K562 (cell line): Measurements from ENCODE around the gene ABLIM1. TPM values are rescaled to one million over a fixed set of nuclear protein-coding genes. Genes with fewer than 3 reads are reported as not detected.

ENCODE experiments used
- ATAC-seq: fragments of 200-7000 bp; cut with Tn5 transposase; 3 replicates; pipeline ENCODE4 v1.9.1; 2020; ENCODE audit warnings: moderate library complexity
- BruUV-seq: library from RNA; stranded (reverse); fragments of 400-500 nt; replicated peaks from 2 replicates; lab custom pipeline; 2021; lab: Mats Ljungman, UMichigan
- CTCF ChIA-PET: fragments of 300-600 bp; formaldehyde crosslinking; extraction: SDS; loops from one replicate; lab custom pipeline; 2021; ENCODE audit warnings: low intra/inter-chr PET ratio; lab: Yijun Ruan, JAX
- POLR2A ChIA-PET: fragments of 300-600, 350-650 bp; sonication (Branson Sonifier 250); formaldehyde crosslinking; extraction: SDS; loops from one replicate; lab custom pipeline; 2021; ENCODE audit warnings: antibody characterized with exemption, inconsistent platforms; lab: Yijun Ruan, JAX
- DNase-seq, 4 experiments: peaks; one replicate each; pipeline versions ENCODE4 v3.0.0 to v3.0.0-alpha.2; 2011 to 2018; ENCODE audit warnings: low spot score in 3 of 4, mixed read lengths in 3 of 4; ENCODE audit errors: extremely low read depth in 1 of 4
- FAIRE-seq: peaks from 2 replicates; lab custom pipeline; 2011; peaks lifted over from hg19 to GRCh38; lab: Jason Lieb, UNC
- H2AFZ ChIP-seq: 2 replicates; pipeline ENCODE4 v1.6.0; 2011; ENCODE audit warnings: low read depth, low read length, control low read depth, inconsistent platforms
- H3K27ac ChIP-seq: fragments of 200-600 bp; 3 replicates; pipeline ENCODE4 v1.8.0; 2011; ENCODE audit warnings: low read depth, mild to moderate bottlenecking, control low read depth, inconsistent platforms, low read length, moderate library complexity, mixed read lengths; ENCODE audit errors: extremely low read depth
- H3K27me3 ChIP-seq, 2 experiments: fragments of 300-600 bp in 1 of 2; 2 replicates in 1 of 2; 3 replicates in 1 of 2; pipeline versions ENCODE4 v1.6.0 to v1.8.0; 2011; ENCODE audit warnings: inconsistent platforms in 2 of 2, low read length in 2 of 2, mild to moderate bottlenecking in 1 of 2, mixed read lengths in 1 of 2, moderate library complexity in 1 of 2; ENCODE audit not compliant: control insufficient read depth in 2 of 2, insufficient read depth in 2 of 2
- H3K36me3 ChIP-seq: fragments of 300-600 bp; 3 replicates; pipeline ENCODE4 v1.8.0; 2011; ENCODE audit warnings: mild to moderate bottlenecking, low read length, inconsistent platforms; ENCODE audit not compliant: control insufficient read depth, insufficient read depth
- H3K4me1 ChIP-seq, 2 experiments: fragments of 200-600 bp in 1 of 2; replicated peaks in 1 of 2; 2 replicates in 1 of 2; 3 replicates in 1 of 2; pipeline versions ENCODE4 v1.5.1 to v1.8.0; 2011; ENCODE audit warnings: inconsistent platforms in 2 of 2, low read length in 2 of 2, mild to moderate bottlenecking in 1 of 2, mixed read lengths in 1 of 2, moderate library complexity in 1 of 2; ENCODE audit not compliant: control insufficient read depth in 2 of 2, insufficient read depth in 2 of 2
- H3K4me2 ChIP-seq: 2 replicates; pipeline ENCODE4 v1.6.1; 2011; ENCODE audit warnings: low read length, control low read depth, inconsistent platforms, mixed read lengths; ENCODE audit not compliant: insufficient read depth
- H3K4me3 ChIP-seq: fragments of 200-600 bp; sonication (generic), shearing (Covaris generic); 2 replicates; pipeline ENCODE4 v1.5.1; 2016; ENCODE audit warnings: control low read depth, inconsistent platforms
- H3K79me2 ChIP-seq: fragments of 200-600 bp; 3 replicates; pipeline ENCODE4 v1.8.0; 2011; ENCODE audit warnings: low read length, inconsistent platforms; ENCODE audit not compliant: control insufficient read depth, insufficient read depth
- H3K9ac ChIP-seq, 2 experiments: 2 replicates each; pipeline versions ENCODE4 v1.6.0 to v1.6.1; 2011; ENCODE audit warnings: low read depth in 2 of 2, low read length in 2 of 2, control low read depth in 1 of 2, inconsistent platforms in 1 of 2, mild to moderate bottlenecking in 1 of 2, mixed read lengths in 1 of 2; ENCODE audit not compliant: insufficient read depth in 1 of 2
- H3K9me1 ChIP-seq: one replicate; pipeline ENCODE4 v1.6.0; 2011; ENCODE audit warnings: inconsistent platforms, mild to moderate bottlenecking, low read length, moderate library complexity; ENCODE audit not compliant: control insufficient read depth, insufficient read depth
- H3K9me3 ChIP-seq: replicated peaks from 2 replicates; pipeline ENCODE4 v1.5.1; 2011; ENCODE audit warnings: low read depth, low read length, inconsistent platforms; ENCODE audit not compliant: control insufficient read depth, insufficient read depth
- H4K20me1 ChIP-seq: replicated peaks from 2 replicates; pipeline ENCODE4 v1.6.1; 2011; ENCODE audit warnings: low read length, inconsistent platforms, mixed read lengths; ENCODE audit not compliant: control insufficient read depth, insufficient read depth
- FOS ChIP-seq: IDR thresholded peaks from 3 replicates; pipeline ENCODE4 v1.6.1; 2011; ENCODE audit not compliant: insufficient read length; ENCODE audit errors: extremely low read depth
- HDAC6 ChIP-seq: IDR thresholded peaks from 2 replicates; pipeline ENCODE4 v1.6.1; 2012; ENCODE audit warnings: low read depth, mild to moderate bottlenecking, control low read depth, inconsistent platforms, low read length, moderate library complexity
- HIVEP1 ChIP-seq: fragments of 250-450 bp; sonication (Bioruptor Pico); IDR thresholded peaks from 2 replicates; pipeline ENCODE4 v1.4.0; 2020; ENCODE audit warnings: mild to moderate bottlenecking
- MXI1 ChIP-seq: IDR thresholded peaks from 2 replicates; pipeline ENCODE4 v1.6.1; 2011; ENCODE audit warnings: low read depth, mild to moderate bottlenecking, improper control_type of control experiment, low read length
- TCF7L2 ChIP-seq: fragments of 150-350 bp; IDR thresholded peaks from 2 replicates; pipeline ENCODE4 v1.6.1; 2016; ENCODE audit warnings: low read depth, mild to moderate bottlenecking, low read length, moderate library complexity
- ZEB2 ChIP-seq: fragments of 450-650 bp; IDR thresholded peaks from 2 replicates; pipeline ENCODE4 v1.6.1; 2016
- ZKSCAN1 ChIP-seq: fragments of 150-350 bp; IDR thresholded peaks from 2 replicates; pipeline ENCODE4 v1.6.1; 2016; ENCODE audit warnings: low read depth, low read length
- ZKSCAN8 ChIP-seq: fragments of 200-800 bp; sonication (Bioruptor generic); IDR thresholded peaks from 2 replicates; pipeline ENCODE4 v1.6.1; 2016; ENCODE audit warnings: missing genetic modification characterization, missing compliant biosample characterization
- ZNF134 ChIP-seq: fragments of 250-450 bp; sonication (Bioruptor Pico); conservative IDR thresholded peaks from 2 replicates; pipeline ENCODE4 v1.4.0; 2020
- ZNF174 ChIP-seq: fragments of 250-450 bp; sonication (Bioruptor Pico); IDR thresholded peaks from 2 replicates; pipeline ENCODE4 v1.4.0; 2020; ENCODE audit warnings: mild to moderate bottlenecking
- ZNF696 ChIP-seq: fragments of 250-450 bp; sonication (Bioruptor Pico); conservative IDR thresholded peaks from 2 replicates; pipeline ENCODE4 v1.4.0; 2020; ENCODE audit warnings: mild to moderate bottlenecking, moderate library complexity
- ZZZ3 ChIP-seq: fragments of 450-650 bp; IDR thresholded peaks from 2 replicates; pipeline ENCODE4 v1.6.1; 2016; ENCODE audit warnings: antibody characterized with exemption, mild to moderate bottlenecking, moderate library complexity
- WGBS: fragments of 100-300 bp; shearing (Covaris generic); methylation state at CpG from one replicate; pipeline ENCODE4 v1.1.6; 2016; ENCODE audit warnings: low coverage, mixed read lengths; ENCODE audit not compliant: insufficient coverage; ENCODE audit errors: missing lambda C conversion rate; 5-methylcytosine and 5-hydroxymethylcytosine counted together
- in situ Hi-C: fragments of 300-500 bp; cut with MboI; formaldehyde crosslinking; loops from 4 replicates; pipeline ENCODE4 v1.15.0; 2018; ENCODE audit warnings: inconsistent platforms, mixed read lengths
- intact Hi-C: fragments of 100-400 bp; cut with micrococcal nuclease; formaldehyde crosslinking; loops from 2 replicates; pipeline ENCODE4 v1.14.2; 2022
- polyA plus RNA-seq, 8 experiments: library from polyadenylated mRNA; depleted of rRNA in 4 of 8; stranded (reverse) in 5 of 8; unstranded in 3 of 8; fragments of >200 nt; fragmentation: Nextera tagmentation in 2 of 8; fragmentation: Illumina TruSeq in 1 of 8; extraction: Ambion mirVana in 2 of 8; extraction: Trizol in 1 of 8; gene quantifications; 2 replicates each; pipeline versions ENCODE4 v1.2.1 to v1.2.3, GENCODE V29; 2011 to 2014; ENCODE audit warnings: inconsistent platforms in 1 of 8, missing spikeins in 1 of 8
- total RNA-seq, 7 experiments: library from RNA; depleted of rRNA in 6 of 7; stranded (reverse); fragments of >200 nt in 6 of 7; fragmentation: Illumina TruSeq in 2 of 7; extraction: Trizol in 2 of 7; gene quantifications; 2 replicates each; pipeline versions ENCODE4 v1.2.1 to v1.2.3, GENCODE V29; 2011 to 2021; ENCODE audit warnings: low replicate concordance in 1 of 7
- TF ChIP-seq, protein P1 (sequence below): conservative IDR thresholded peaks from 2 replicates; pipeline ENCODE4 v1.6.1; 2011; ENCODE audit warnings: low read depth, mild to moderate bottlenecking, low read length; ENCODE audit not compliant: control insufficient read depth
- TF ChIP-seq, protein P2 (sequence below): fragments of 450-650 bp; IDR thresholded peaks from 2 replicates; pipeline ENCODE4 v1.7.0; 2016; ENCODE audit warnings: borderline replicate concordance

The ABLIM1 gene
- total and polyA plus RNA-seq, 9 of the 15 experiments (the other 6 are each of a cell fraction or from before 2014, with no cell fraction given): 0.07 to 0.49 (median 0.14) TPM; not detected in 6

DNA sequence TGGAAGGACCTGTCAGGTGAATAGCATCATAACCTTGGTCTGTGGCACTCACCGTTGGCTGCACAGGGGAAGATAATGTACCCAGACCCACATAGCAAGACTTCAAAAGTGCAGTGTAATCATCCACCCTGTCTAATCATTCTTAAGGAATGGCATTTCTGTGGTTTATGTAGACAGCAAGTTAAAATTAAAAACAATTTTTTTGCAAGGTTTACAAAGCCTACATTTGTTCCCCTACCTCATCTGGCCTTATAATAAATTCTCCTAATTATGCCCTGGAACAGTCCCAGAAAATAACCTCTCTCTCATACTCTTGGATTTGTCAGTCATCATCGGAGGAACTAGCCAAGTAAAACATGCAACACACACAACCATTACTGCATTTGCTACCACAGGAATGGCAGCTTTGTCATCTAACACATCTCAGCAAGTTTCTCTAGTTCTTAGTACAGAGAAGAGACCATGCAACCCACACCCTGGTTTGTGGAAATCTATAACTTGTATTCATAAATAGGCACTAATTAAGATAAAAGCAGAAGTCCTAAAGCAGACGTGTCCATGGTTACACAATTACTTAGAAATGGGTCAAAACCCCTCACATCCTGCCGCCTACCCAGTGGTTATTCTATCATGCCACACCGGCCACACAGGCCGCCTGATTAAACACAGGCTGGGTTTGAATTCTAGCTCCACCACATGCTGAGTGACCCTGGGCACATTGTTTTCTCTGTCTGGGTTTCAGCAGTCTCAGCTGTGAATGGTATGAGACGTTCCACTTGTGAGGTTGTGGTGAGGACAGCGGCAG is 19.1 kb downstream of the ABLIM1 start:
- WGBS: 4% methylated on average over 7 of the region's 8 CpGs
- H3K36me3 ChIP-seq: no peaks in the 10 kb centered on the region
- no peaks in the 10 kb centered on the region for H3K79me2 ChIP-seq
- no peak overlapping the region for H3K4me2 ChIP-seq
- no peaks in the 10 kb centered on the region for H3K9me1 ChIP-seq
- H3K27me3 ChIP-seq: no peaks in the 10 kb centered on the region; a peak in 1 of 5 replicates
- H3K4me3 ChIP-seq: no peak overlapping the region
- no peak for FAIRE-seq
- ChIA-PET CTCF (no interaction called here), POLR2A (no interaction called here)
- in situ Hi-C loops: no loop called here
- H3K27ac ChIP-seq: no peak overlapping the region
- intact Hi-C loops: no loop called here
- H3K9ac ChIP-seq: no peak overlapping the region
- peaks cover 0 to 5% of the 10 kb centered on the region in 2 experiments; a peak in 2 of 5 replicates for H3K4me1 ChIP-seq
- H3K9me3 ChIP-seq: no peaks in the 10 kb centered on the region
- no peak for ATAC-seq
- no peak for TF ChIP-seq ZNF134
- TF ChIP-seq MXI1: no peak
- TF ChIP-seq ZNF696 (CRISPR knock-in tag): no peak
- TF ChIP-seq HIVEP1 (CRISPR knock-in tag): no peak
- TF ChIP-seq ZZZ3: no peak
- TF ChIP-seq FOS: no peak
- TF ChIP-seq ZNF174 (CRISPR knock-in tag): no peak
- no peak for TF ChIP-seq HDAC6
- no peak for TF ChIP-seq ZKSCAN1
- TF ChIP-seq, protein P1, sequence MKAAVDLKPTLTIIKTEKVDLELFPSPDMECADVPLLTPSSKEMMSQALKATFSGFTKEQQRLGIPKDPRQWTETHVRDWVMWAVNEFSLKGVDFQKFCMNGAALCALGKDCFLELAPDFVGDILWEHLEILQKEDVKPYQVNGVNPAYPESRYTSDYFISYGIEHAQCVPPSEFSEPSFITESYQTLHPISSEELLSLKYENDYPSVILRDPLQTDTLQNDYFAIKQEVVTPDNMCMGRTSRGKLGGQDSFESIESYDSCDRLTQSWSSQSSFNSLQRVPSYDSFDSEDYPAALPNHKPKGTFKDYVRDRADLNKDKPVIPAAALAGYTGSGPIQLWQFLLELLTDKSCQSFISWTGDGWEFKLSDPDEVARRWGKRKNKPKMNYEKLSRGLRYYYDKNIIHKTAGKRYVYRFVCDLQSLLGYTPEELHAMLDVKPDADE: no peak
- no peak for TF ChIP-seq TCF7L2
- TF ChIP-seq, protein P2, sequence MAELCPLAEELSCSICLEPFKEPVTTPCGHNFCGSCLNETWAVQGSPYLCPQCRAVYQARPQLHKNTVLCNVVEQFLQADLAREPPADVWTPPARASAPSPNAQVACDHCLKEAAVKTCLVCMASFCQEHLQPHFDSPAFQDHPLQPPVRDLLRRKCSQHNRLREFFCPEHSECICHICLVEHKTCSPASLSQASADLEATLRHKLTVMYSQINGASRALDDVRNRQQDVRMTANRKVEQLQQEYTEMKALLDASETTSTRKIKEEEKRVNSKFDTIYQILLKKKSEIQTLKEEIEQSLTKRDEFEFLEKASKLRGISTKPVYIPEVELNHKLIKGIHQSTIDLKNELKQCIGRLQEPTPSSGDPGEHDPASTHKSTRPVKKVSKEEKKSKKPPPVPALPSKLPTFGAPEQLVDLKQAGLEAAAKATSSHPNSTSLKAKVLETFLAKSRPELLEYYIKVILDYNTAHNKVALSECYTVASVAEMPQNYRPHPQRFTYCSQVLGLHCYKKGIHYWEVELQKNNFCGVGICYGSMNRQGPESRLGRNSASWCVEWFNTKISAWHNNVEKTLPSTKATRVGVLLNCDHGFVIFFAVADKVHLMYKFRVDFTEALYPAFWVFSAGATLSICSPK: no peak
- TF ChIP-seq ZKSCAN8 (CRISPR knock-in tag): no peak
- TF ChIP-seq ZEB2: no peak
- no TSS peak for BruUV-seq
- H2AFZ ChIP-seq: no peak overlapping the region
- no peak for DNase-seq
- H4K20me1 ChIP-seq: no peaks in the 10 kb centered on the region
